K562 (cell line): ENCODE data around the gene CDKL1. TPM values are rescaled to one million over a fixed set of nuclear protein-coding genes. Genes with fewer than 3 reads are reported as not detected.

Experiments
- ATAC-seq: fragments of 200-7000 bp; cut with Tn5 transposase; 3 replicates; pipeline ENCODE4 v1.9.1; 2020; ENCODE audit warnings: moderate library complexity
- BruUV-seq: library from RNA; stranded (reverse); fragments of 400-500 nt; replicated peaks from 2 replicates; lab custom pipeline; 2021; lab: Mats Ljungman, UMichigan
- CTCF ChIA-PET: fragments of 300-600 bp; formaldehyde crosslinking; extraction: SDS; loops from one replicate; lab custom pipeline; 2021; ENCODE audit warnings: low intra/inter-chr PET ratio; lab: Yijun Ruan, JAX
- POLR2A ChIA-PET: fragments of 300-600, 350-650 bp; sonication (Branson Sonifier 250); formaldehyde crosslinking; extraction: SDS; loops from one replicate; lab custom pipeline; 2021; ENCODE audit warnings: antibody characterized with exemption, inconsistent platforms; lab: Yijun Ruan, JAX
- DNase-seq, 4 experiments: peaks; one replicate each; pipeline versions ENCODE4 v3.0.0 to v3.0.0-alpha.2; 2011 to 2018; ENCODE audit warnings: low spot score in 3 of 4, mixed read lengths in 3 of 4; ENCODE audit errors: extremely low read depth in 1 of 4
- FAIRE-seq: peaks from 2 replicates; lab custom pipeline; 2011; peaks lifted over from hg19 to GRCh38; lab: Jason Lieb, UNC
- H2AFZ ChIP-seq: 2 replicates; pipeline ENCODE4 v1.6.0; 2011; ENCODE audit warnings: low read depth, low read length, control low read depth, inconsistent platforms
- H3K27ac ChIP-seq: fragments of 200-600 bp; 3 replicates; pipeline ENCODE4 v1.8.0; 2011; ENCODE audit warnings: low read depth, mild to moderate bottlenecking, control low read depth, inconsistent platforms, low read length, moderate library complexity, mixed read lengths; ENCODE audit errors: extremely low read depth
- H3K27me3 ChIP-seq, 2 experiments: fragments of 300-600 bp in 1 of 2; 2 replicates in 1 of 2; 3 replicates in 1 of 2; pipeline versions ENCODE4 v1.6.0 to v1.8.0; 2011; ENCODE audit warnings: inconsistent platforms in 2 of 2, low read length in 2 of 2, mild to moderate bottlenecking in 1 of 2, mixed read lengths in 1 of 2, moderate library complexity in 1 of 2; ENCODE audit not compliant: control insufficient read depth in 2 of 2, insufficient read depth in 2 of 2
- H3K36me3 ChIP-seq: fragments of 300-600 bp; 3 replicates; pipeline ENCODE4 v1.8.0; 2011; ENCODE audit warnings: mild to moderate bottlenecking, low read length, inconsistent platforms; ENCODE audit not compliant: control insufficient read depth, insufficient read depth
- H3K4me1 ChIP-seq, 2 experiments: fragments of 200-600 bp in 1 of 2; replicated peaks in 1 of 2; 2 replicates in 1 of 2; 3 replicates in 1 of 2; pipeline versions ENCODE4 v1.5.1 to v1.8.0; 2011; ENCODE audit warnings: inconsistent platforms in 2 of 2, low read length in 2 of 2, mild to moderate bottlenecking in 1 of 2, mixed read lengths in 1 of 2, moderate library complexity in 1 of 2; ENCODE audit not compliant: control insufficient read depth in 2 of 2, insufficient read depth in 2 of 2
- H3K4me2 ChIP-seq: 2 replicates; pipeline ENCODE4 v1.6.1; 2011; ENCODE audit warnings: low read length, control low read depth, inconsistent platforms, mixed read lengths; ENCODE audit not compliant: insufficient read depth
- H3K4me3 ChIP-seq: fragments of 200-600 bp; sonication (generic), shearing (Covaris generic); 2 replicates; pipeline ENCODE4 v1.5.1; 2016; ENCODE audit warnings: control low read depth, inconsistent platforms
- H3K79me2 ChIP-seq: fragments of 200-600 bp; 3 replicates; pipeline ENCODE4 v1.8.0; 2011; ENCODE audit warnings: low read length, inconsistent platforms; ENCODE audit not compliant: control insufficient read depth, insufficient read depth
- H3K9ac ChIP-seq, 2 experiments: 2 replicates each; pipeline versions ENCODE4 v1.6.0 to v1.6.1; 2011; ENCODE audit warnings: low read depth in 2 of 2, low read length in 2 of 2, control low read depth in 1 of 2, inconsistent platforms in 1 of 2, mild to moderate bottlenecking in 1 of 2, mixed read lengths in 1 of 2; ENCODE audit not compliant: insufficient read depth in 1 of 2
- H3K9me1 ChIP-seq: one replicate; pipeline ENCODE4 v1.6.0; 2011; ENCODE audit warnings: inconsistent platforms, mild to moderate bottlenecking, low read length, moderate library complexity; ENCODE audit not compliant: control insufficient read depth, insufficient read depth
- H3K9me3 ChIP-seq: replicated peaks from 2 replicates; pipeline ENCODE4 v1.5.1; 2011; ENCODE audit warnings: low read depth, low read length, inconsistent platforms; ENCODE audit not compliant: control insufficient read depth, insufficient read depth
- H4K20me1 ChIP-seq: replicated peaks from 2 replicates; pipeline ENCODE4 v1.6.1; 2011; ENCODE audit warnings: low read length, inconsistent platforms, mixed read lengths; ENCODE audit not compliant: control insufficient read depth, insufficient read depth
- CBFA2T2 ChIP-seq: fragments of 450-650 bp; conservative IDR thresholded peaks from 2 replicates; pipeline ENCODE4 v1.6.1; 2017; ENCODE audit warnings: mild to moderate bottlenecking
- CHD1 ChIP-seq: fragments of 200-600 bp; sonication (generic); IDR thresholded peaks from one replicate; pipeline ENCODE4 v1.6.1; 2012; ENCODE audit warnings: mild to moderate bottlenecking, moderate library complexity, low read length, inconsistent platforms
- GTF2F1 ChIP-seq: IDR thresholded peaks from 2 replicates; pipeline ENCODE4 v1.6.1; 2011; ENCODE audit warnings: low read depth, low read length, improper control_type of control experiment
- HDAC6 ChIP-seq: IDR thresholded peaks from 2 replicates; pipeline ENCODE4 v1.6.1; 2012; ENCODE audit warnings: low read depth, mild to moderate bottlenecking, control low read depth, inconsistent platforms, low read length, moderate library complexity
- PRMT5 ChIP-seq: sonication (generic); formaldehyde crosslinking; IDR thresholded peaks from 2 replicates; pipeline ENCODE4 v1.5.0; 2020; ENCODE audit warnings: missing genetic modification reagents
- SIN3B ChIP-seq: fragments of 450-650 bp; IDR thresholded peaks from 2 replicates; pipeline ENCODE4 v1.6.1; 2017; ENCODE audit warnings: low read depth, mild to moderate bottlenecking, moderate library complexity
- TRIM24 ChIP-seq, 2 experiments: fragments of 450-650 bp; IDR thresholded peaks; 2 replicates each; pipeline ENCODE4 v1.6.1; 2016
- ZNF311 ChIP-seq: fragments of 250-450 bp; sonication (Bioruptor Pico); IDR thresholded peaks from 2 replicates; pipeline ENCODE4 v1.4.0; 2020; ENCODE audit warnings: mild to moderate bottlenecking, moderate library complexity
- ZNF354B ChIP-seq: fragments of 250-450 bp; sonication (Bioruptor Pico); IDR thresholded peaks from 2 replicates; pipeline ENCODE4 v1.4.0; 2020
- WGBS: fragments of 100-300 bp; shearing (Covaris generic); methylation state at CpG from one replicate; pipeline ENCODE4 v1.1.6; 2016; ENCODE audit warnings: low coverage, mixed read lengths; ENCODE audit not compliant: insufficient coverage; ENCODE audit errors: missing lambda C conversion rate; 5-methylcytosine and 5-hydroxymethylcytosine counted together
- in situ Hi-C: fragments of 300-500 bp; cut with MboI; formaldehyde crosslinking; loops from 4 replicates; pipeline ENCODE4 v1.15.0; 2018; ENCODE audit warnings: inconsistent platforms, mixed read lengths
- intact Hi-C: fragments of 100-400 bp; cut with micrococcal nuclease; formaldehyde crosslinking; loops from 2 replicates; pipeline ENCODE4 v1.14.2; 2022
- polyA plus RNA-seq, 8 experiments: library from polyadenylated mRNA; depleted of rRNA in 4 of 8; stranded (reverse) in 5 of 8; unstranded in 3 of 8; fragments of >200 nt; fragmentation: Nextera tagmentation in 2 of 8; fragmentation: Illumina TruSeq in 1 of 8; extraction: Ambion mirVana in 2 of 8; extraction: Trizol in 1 of 8; gene quantifications; 2 replicates each; pipeline versions ENCODE4 v1.2.1 to v1.2.3, GENCODE V29; 2011 to 2014; ENCODE audit warnings: inconsistent platforms in 1 of 8, missing spikeins in 1 of 8
- total RNA-seq, 7 experiments: library from RNA; depleted of rRNA in 6 of 7; stranded (reverse); fragments of >200 nt in 6 of 7; fragmentation: Illumina TruSeq in 2 of 7; extraction: Trizol in 2 of 7; gene quantifications; 2 replicates each; pipeline versions ENCODE4 v1.2.1 to v1.2.3, GENCODE V29; 2011 to 2021; ENCODE audit warnings: low replicate concordance in 1 of 7
- TF ChIP-seq, protein P1 (sequence below): fragments of 250-450 bp; sonication (Bioruptor Pico); IDR thresholded peaks from 2 replicates; pipeline ENCODE4 v1.4.0; 2020
- TF ChIP-seq, protein P2 (sequence below), 2 experiments: IDR thresholded peaks; 2 replicates each; pipeline ENCODE4 v1.6.1; 2012; ENCODE audit warnings: improper control_type of control experiment in 2 of 2, low read depth in 2 of 2, low read length in 2 of 2, borderline replicate concordance in 1 of 2
- TF ChIP-seq, protein P3 (sequence below): fragments of 450-650 bp; IDR thresholded peaks from 2 replicates; pipeline ENCODE4 v1.6.1; 2016; ENCODE audit warnings: borderline replicate concordance

Gene CDKL1
- total and polyA plus RNA-seq, 9 of the 15 experiments (the other 6 are each of a cell fraction or from before 2014, with no cell fraction given): 2.3 to 35.0 (median 7.5) TPM

DNA sequence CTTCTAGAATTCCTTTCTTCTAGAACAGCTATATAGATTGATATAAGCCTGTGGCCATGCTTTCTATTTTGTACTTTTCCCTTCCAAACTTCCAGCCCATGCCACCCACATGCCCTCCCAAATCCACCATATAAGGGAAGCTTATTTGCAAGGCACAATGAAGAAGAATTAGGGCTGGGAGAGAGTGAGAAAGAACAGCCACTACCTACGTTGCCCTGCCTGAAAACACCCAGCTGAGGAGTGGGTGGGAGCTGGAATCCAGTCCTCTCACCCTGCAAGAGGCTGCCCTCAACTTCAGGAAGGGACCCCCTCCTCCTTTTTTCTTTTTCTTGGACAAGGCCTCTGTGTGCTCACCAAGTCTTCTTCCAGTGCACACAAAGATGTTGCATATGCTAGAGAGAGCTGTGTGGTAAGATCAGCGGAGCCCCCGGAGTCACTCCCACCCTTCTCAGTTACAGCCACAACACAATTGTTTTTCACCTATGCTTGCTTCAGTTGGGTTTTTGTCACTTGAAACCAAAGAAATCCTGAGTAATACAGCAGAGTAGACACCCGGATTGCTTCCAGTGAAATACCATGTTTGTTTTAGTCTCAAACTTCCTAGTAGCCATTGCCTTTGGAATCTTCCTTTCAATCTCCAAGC, 38.8 kb downstream of the CDKL1 start:
- Histone ChIP-seq H3K9me1 (no peaks in the 10 kb centered on the region), H4K20me1 (no peaks in the 10 kb centered on the region), H2AFZ (no peak overlapping the region), H3K9ac (no peak overlapping the region), H3K4me3 (no peak overlapping the region), H3K27me3 (no peaks in the 10 kb centered on the region), H3K36me3 (no peaks in the 10 kb centered on the region), H3K4me1 (no peaks in the 10 kb centered on the region), H3K4me2 (no peak overlapping the region), H3K27ac (no peak overlapping the region), H3K79me2 (no peaks in the 10 kb centered on the region), H3K9me3 (no peaks in the 10 kb centered on the region)
- ChIA-PET CTCF (no interaction called here), POLR2A (interaction anchor here (0.6 to 0.7 kb wide), 2 partner anchors 9 to 523 kb away, joined by 3 read pairs; no protein-coding TSS in a partner anchor)
- no peak for DNase-seq
- 65% methylated on average over 2 of the region's 4 CpGs for WGBS
- TF ChIP-seq SIN3B (no peak), TRIM24 (IDR thresholded peaks at IDR 0.05) (no peak), CHD1 (no peak), CBFA2T2 (no peak), ZNF354B (CRISPR knock-in tag) (no peak), HDAC6 (no peak), GTF2F1 (no peak), PRMT5 (CRISPR knock-in tag) (no peak), ZNF311 (CRISPR knock-in tag) (no peak)
- TF ChIP-seq, protein P1, sequence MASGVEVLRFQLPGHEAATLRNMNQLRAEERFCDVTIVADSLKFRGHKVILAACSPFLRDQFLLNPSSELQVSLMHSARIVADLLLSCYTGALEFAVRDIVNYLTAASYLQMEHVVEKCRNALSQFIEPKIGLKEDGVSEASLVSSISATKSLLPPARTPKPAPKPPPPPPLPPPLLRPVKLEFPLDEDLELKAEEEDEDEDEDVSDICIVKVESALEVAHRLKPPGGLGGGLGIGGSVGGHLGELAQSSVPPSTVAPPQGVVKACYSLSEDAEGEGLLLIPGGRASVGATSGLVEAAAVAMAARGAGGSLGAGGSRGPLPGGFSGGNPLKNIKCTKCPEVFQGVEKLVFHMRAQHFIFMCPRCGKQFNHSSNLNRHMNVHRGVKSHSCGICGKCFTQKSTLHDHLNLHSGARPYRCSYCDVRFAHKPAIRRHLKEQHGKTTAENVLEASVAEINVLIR (CRISPR knock-in tag): no peak
- TF ChIP-seq, protein P2, sequence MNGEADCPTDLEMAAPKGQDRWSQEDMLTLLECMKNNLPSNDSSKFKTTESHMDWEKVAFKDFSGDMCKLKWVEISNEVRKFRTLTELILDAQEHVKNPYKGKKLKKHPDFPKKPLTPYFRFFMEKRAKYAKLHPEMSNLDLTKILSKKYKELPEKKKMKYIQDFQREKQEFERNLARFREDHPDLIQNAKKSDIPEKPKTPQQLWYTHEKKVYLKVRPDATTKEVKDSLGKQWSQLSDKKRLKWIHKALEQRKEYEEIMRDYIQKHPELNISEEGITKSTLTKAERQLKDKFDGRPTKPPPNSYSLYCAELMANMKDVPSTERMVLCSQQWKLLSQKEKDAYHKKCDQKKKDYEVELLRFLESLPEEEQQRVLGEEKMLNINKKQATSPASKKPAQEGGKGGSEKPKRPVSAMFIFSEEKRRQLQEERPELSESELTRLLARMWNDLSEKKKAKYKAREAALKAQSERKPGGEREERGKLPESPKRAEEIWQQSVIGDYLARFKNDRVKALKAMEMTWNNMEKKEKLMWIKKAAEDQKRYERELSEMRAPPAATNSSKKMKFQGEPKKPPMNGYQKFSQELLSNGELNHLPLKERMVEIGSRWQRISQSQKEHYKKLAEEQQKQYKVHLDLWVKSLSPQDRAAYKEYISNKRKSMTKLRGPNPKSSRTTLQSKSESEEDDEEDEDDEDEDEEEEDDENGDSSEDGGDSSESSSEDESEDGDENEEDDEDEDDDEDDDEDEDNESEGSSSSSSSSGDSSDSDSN (IDR thresholded peaks at IDR 0.05; ENCODE audit: borderline replicate concordance in 1 of 2, low read depth in 2 of 2, low read length in 2 of 2): no peak
- TF ChIP-seq, protein P3, sequence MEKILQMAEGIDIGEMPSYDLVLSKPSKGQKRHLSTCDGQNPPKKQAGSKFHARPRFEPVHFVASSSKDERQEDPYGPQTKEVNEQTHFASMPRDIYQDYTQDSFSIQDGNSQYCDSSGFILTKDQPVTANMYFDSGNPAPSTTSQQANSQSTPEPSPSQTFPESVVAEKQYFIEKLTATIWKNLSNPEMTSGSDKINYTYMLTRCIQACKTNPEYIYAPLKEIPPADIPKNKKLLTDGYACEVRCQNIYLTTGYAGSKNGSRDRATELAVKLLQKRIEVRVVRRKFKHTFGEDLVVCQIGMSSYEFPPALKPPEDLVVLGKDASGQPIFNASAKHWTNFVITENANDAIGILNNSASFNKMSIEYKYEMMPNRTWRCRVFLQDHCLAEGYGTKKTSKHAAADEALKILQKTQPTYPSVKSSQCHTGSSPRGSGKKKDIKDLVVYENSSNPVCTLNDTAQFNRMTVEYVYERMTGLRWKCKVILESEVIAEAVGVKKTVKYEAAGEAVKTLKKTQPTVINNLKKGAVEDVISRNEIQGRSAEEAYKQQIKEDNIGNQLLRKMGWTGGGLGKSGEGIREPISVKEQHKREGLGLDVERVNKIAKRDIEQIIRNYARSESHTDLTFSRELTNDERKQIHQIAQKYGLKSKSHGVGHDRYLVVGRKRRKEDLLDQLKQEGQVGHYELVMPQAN: no peak
- intact Hi-C loops: no loop called here
- in situ Hi-C loops: no loop called here
- FAIRE-seq: no peak
- no TSS peak for BruUV-seq
- ATAC-seq: no peak
